Upper lobe of left lung (tissue), 6 donors: Measurements from ENCODE around the gene AP5Z1. TPM values are rescaled to one million over a fixed set of nuclear protein-coding genes. Genes with fewer than 3 reads are reported as not detected.

Experiments used
- ATAC-seq, 2 donors: fragments of 200-7000 bp; cut with Tn5 transposase; one replicate each; pipeline ENCODE4 v1.9.1; 2022; ENCODE audit warnings: mild to moderate bottlenecking in 2 of 2, moderate library complexity in 2 of 2; ENCODE audit not compliant: low FRiP score in 2 of 2
- DNase-seq, 2 donors: peaks; one replicate each; pipeline ENCODE4 v3.0.0-alpha.2; 2019 to 2020
- H3K27ac ChIP-seq, 4 donors: fragments of 200-600 bp; sonication (generic); one replicate each; pipeline ENCODE4 v1.5.1; 2016 to 2019
- H3K27me3 ChIP-seq, 4 donors: fragments of 200-600 bp; sonication (generic); one replicate each; pipeline ENCODE4 v1.5.1; 2017 to 2019
- H3K36me3 ChIP-seq, 4 donors: fragments of 200-600 bp; sonication (generic); one replicate each; pipeline ENCODE4 v1.5.1; 2016 to 2019
- H3K4me1 ChIP-seq, 4 donors: fragments of 200-600 bp; sonication (generic); one replicate each; pipeline ENCODE4 v1.5.1; 2018 to 2019
- H3K4me3 ChIP-seq, 4 donors: fragments of 200-600 bp; sonication (generic); one replicate each; pipeline ENCODE4 v1.5.1; 2017 to 2019; ENCODE audit warnings: mild to moderate bottlenecking in 2 of 4, moderate library complexity in 1 of 4
- H3K9me3 ChIP-seq, 4 donors: fragments of 200-600 bp; sonication (generic); one replicate each; pipeline ENCODE4 v1.5.1; 2018 to 2019
- EP300 ChIP-seq, 4 donors: sonication (generic); formaldehyde crosslinking; IDR thresholded peaks; one replicate each; pipeline ENCODE4 v1.5.1; 2017; ENCODE audit warnings: antibody characterized with exemption in 4 of 4, control low read depth in 2 of 4
- POLR2A ChIP-seq, 4 donors: fragments of 450-650 bp; IDR thresholded peaks; one replicate each; pipeline ENCODE4 v1.5.1; 2016 to 2017; ENCODE audit warnings: antibody characterized with exemption in 4 of 4, mild to moderate bottlenecking in 2 of 4
- POLR2AphosphoS5 ChIP-seq, 2 donors: sonication (generic); formaldehyde crosslinking; IDR thresholded peaks; one replicate each; pipeline ENCODE4 v1.5.1; 2017; ENCODE audit warnings: antibody characterized with exemption in 2 of 2
- WGBS, 2 donors: methylation state at CpG; one replicate each; pipeline ENCODE4 v1.1.5; 2017 to 2018; 5-methylcytosine and 5-hydroxymethylcytosine counted together
- total RNA-seq, 6 donors: library from RNA; depleted of rRNA in 4 of 6; stranded (reverse); fragments of >200 nt in 4 of 6; gene quantifications; one replicate each; pipeline versions ENCODE4 v1.1.0 to v1.2.1, GENCODE V29; 2016 to 2021
- TF ChIP-seq, protein P1 (sequence below), 6 experiments: fragments of 450-650 bp in 4 of 6; fragments of 200-600 bp in 2 of 6; sonication (generic) in 2 of 6; IDR thresholded peaks; one replicate each; pipeline ENCODE4 v1.5.1; 2016 to 2019; ENCODE audit warnings: antibody characterized with exemption in 6 of 6
- donor health status: DM: no; HTN: no; CAD: no; lungs with moderate emphysema.
- donor health status: DM: no; HTN: yes; CAD: no; lungs with severe emphysema.

Gene AP5Z1
- total RNA-seq, 6 donors from 2014 or later = 23.4 to 152 (median 52.1) TPM

DNA sequence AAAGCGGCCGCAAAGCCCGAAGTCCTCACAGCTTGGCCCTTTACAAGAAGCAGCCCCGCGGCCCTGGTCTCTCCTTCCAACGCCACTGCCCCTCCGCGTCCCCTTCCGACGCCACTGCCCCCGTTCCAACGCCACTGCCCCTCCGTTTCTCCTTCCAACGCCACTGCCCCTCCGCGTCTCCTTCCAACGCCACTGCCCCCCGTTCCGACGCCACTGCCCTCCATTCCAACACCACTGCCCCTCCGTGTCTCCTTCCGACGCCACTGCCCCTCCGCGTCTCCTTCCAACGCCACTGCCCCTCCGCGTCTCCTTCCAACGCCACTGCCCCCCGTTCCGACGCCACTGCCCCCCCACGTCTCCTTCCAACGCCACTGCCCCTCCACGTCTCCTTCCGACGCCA lies 33.1 kb downstream of the AP5Z1 start:
- DNase-seq = peak in 1 of 2 donors; percentile 52
- ATAC-seq = no peak
- H3K36me3 ChIP-seq = peaks cover 0 to 3% (median 0%) of the 10 kb centered on the region in 4 donors
- no peak overlapping the region for H3K4me3 ChIP-seq
- H3K4me1 ChIP-seq = peaks cover 0 to 4% (median 0%) of the 10 kb centered on the region in 4 donors
- peak overlapping the region in 1 of 4 donors; percentile 42 for H3K27ac ChIP-seq
- no peak for TF ChIP-seq POLR2AphosphoS5 (IDR thresholded peaks at IDR 0.05)
- TF ChIP-seq POLR2A (IDR thresholded peaks at IDR 0.05) = no peak
- no peak for TF ChIP-seq EP300 (IDR thresholded peaks at IDR 0.05)
- TF ChIP-seq, protein P1, sequence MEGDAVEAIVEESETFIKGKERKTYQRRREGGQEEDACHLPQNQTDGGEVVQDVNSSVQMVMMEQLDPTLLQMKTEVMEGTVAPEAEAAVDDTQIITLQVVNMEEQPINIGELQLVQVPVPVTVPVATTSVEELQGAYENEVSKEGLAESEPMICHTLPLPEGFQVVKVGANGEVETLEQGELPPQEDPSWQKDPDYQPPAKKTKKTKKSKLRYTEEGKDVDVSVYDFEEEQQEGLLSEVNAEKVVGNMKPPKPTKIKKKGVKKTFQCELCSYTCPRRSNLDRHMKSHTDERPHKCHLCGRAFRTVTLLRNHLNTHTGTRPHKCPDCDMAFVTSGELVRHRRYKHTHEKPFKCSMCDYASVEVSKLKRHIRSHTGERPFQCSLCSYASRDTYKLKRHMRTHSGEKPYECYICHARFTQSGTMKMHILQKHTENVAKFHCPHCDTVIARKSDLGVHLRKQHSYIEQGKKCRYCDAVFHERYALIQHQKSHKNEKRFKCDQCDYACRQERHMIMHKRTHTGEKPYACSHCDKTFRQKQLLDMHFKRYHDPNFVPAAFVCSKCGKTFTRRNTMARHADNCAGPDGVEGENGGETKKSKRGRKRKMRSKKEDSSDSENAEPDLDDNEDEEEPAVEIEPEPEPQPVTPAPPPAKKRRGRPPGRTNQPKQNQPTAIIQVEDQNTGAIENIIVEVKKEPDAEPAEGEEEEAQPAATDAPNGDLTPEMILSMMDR (IDR thresholded peaks at IDR 0.05) = no peak
- 88 to 94% methylated on average over 32 to 37 of the region's 37 CpGs for WGBS, 2 donors
- H3K27me3 ChIP-seq = no peaks in the 10 kb centered on the region
- H3K9me3 ChIP-seq = no peaks in the 10 kb centered on the region

DNA sequence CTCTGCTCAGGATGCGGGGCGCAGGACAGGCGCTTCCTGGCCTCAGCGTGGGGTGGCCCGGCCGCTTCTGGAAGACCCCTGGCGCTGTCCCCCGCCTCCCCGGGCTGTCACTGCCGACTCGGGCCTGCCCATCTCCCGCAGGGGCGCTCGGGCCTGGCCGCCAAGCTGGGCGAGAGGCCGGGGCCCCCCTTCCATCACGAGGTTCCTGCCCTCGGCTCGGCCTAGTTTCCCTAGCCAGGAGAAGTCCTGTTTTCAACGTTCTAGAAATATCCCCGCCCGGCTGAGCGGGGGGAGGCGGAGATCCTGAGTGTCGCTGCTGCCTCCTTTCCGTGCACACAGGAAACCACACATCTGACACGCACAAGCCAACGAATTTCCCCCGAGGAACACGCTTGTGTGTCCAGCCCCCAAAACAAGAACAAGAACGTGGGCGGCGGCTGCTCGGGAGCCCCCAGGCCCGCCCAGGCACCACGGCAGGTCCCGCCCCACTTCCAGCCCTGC lies 33.7 kb downstream of the AP5Z1 start:
- H3K9me3 ChIP-seq = no peaks in the 10 kb centered on the region
- peak overlapping the region in 2 of 4 donors; percentile 23 to 32 for H3K4me3 ChIP-seq
- no peaks in the 10 kb centered on the region for H3K27me3 ChIP-seq
- 59 to 80% methylated on average over 14 to 25 of the region's 38 CpGs for WGBS, 2 donors
- peaks cover 0 to 3% (median 0%) of the 10 kb centered on the region in 4 donors for H3K36me3 ChIP-seq
- DNase-seq (peak in 1 of 2 donors; percentile 80), ATAC-seq (no peak)
- TF ChIP-seq POLR2AphosphoS5 (IDR thresholded peaks at IDR 0.05) (no peak), POLR2A (IDR thresholded peaks at IDR 0.05) (no peak), EP300 (IDR thresholded peaks at IDR 0.05) (no peak)
- TF ChIP-seq, protein P1 (IDR thresholded peaks at IDR 0.05) = no peak
- H3K27ac ChIP-seq = peak overlapping the region in 1 of 4 donors; percentile 49
- peaks cover 0 to 4% (median 0%) of the 10 kb centered on the region in 4 donors for H3K4me1 ChIP-seq

DNA sequence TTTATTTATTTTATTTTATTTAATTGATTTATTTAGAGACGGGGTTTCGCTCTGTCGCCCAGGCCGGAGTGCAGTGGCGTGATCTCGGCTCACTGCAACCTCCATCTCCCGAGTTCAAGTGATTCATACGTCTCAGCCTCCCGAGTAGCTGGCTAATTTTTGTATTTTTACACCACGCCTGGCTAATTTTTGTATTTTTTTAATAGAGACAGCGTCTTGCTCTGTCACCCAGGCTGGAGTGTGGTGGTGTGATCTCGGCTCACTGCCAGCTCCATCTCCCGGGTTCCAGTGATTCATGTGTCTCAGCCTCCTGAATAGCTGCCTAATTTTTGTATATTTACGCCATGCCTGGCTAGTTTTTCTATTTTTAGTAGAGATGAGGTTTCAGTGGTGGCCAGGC lies 34.2 kb downstream of the AP5Z1 start:
- DNase-seq = no peak
- no peaks in the 10 kb centered on the region for H3K9me3 ChIP-seq
- 73 to 83% methylated on average over 14 of the region's 14 CpGs for WGBS, 2 donors
- H3K4me3 ChIP-seq = peak overlapping the region in 2 of 4 donors; percentile 23 to 32
- no peak overlapping the region for H3K27ac ChIP-seq
- no peak for ATAC-seq
- TF ChIP-seq EP300 (IDR thresholded peaks at IDR 0.05) = no peak
- TF ChIP-seq POLR2AphosphoS5 (IDR thresholded peaks at IDR 0.05) = no peak
- TF ChIP-seq POLR2A (IDR thresholded peaks at IDR 0.05) = no peak
- TF ChIP-seq, protein P1 (IDR thresholded peaks at IDR 0.05) = no peak
- H3K36me3 ChIP-seq = peaks cover 0 to 6% (median 0%) of the 10 kb centered on the region in 4 donors
- no peaks in the 10 kb centered on the region for H3K27me3 ChIP-seq
- H3K4me1 ChIP-seq = peaks cover 0 to 4% (median 0%) of the 10 kb centered on the region in 4 donors

DNA sequence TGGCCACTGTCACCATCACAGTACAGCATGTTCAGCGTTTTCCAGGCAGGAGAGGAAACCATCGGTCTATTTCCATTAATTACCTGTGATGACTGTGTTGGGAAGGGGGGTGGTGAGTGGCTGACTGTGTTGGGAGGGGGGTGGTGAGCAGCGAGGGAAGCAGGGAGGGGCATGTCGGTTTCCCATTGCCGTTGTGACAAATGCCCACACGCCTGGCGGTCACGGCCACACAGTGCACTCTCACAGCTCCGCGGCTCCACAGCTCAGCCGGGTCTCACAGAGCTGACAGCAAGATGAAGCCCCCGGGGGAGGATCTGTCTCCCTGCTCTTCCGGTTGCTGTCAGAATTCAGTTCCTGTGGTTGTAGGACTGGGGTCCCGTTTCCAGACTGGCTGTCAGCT lies 39.0 kb downstream of the AP5Z1 start:
- H3K4me1 ChIP-seq = peaks cover 0 to 4% (median 0%) of the 10 kb centered on the region in 4 donors
- TF ChIP-seq, protein P1 (IDR thresholded peaks at IDR 0.05) = no peak
- no peak for TF ChIP-seq POLR2A (IDR thresholded peaks at IDR 0.05)
- TF ChIP-seq POLR2AphosphoS5 (IDR thresholded peaks at IDR 0.05) = no peak
- no peak for TF ChIP-seq EP300 (IDR thresholded peaks at IDR 0.05)
- 69 to 70% methylated on average over 14 of the region's 14 CpGs for WGBS, 2 donors
- no peaks in the 10 kb centered on the region for H3K27me3 ChIP-seq
- H3K27ac ChIP-seq = no peak overlapping the region
- H3K9me3 ChIP-seq = no peaks in the 10 kb centered on the region
- DNase-seq = peak in 1 of 2 donors; percentile 41
- H3K4me3 ChIP-seq = no peak overlapping the region
- ATAC-seq = no peak
- peaks cover 0 to 7% (median 3%) of the 10 kb centered on the region in 4 donors for H3K36me3 ChIP-seq

DNA sequence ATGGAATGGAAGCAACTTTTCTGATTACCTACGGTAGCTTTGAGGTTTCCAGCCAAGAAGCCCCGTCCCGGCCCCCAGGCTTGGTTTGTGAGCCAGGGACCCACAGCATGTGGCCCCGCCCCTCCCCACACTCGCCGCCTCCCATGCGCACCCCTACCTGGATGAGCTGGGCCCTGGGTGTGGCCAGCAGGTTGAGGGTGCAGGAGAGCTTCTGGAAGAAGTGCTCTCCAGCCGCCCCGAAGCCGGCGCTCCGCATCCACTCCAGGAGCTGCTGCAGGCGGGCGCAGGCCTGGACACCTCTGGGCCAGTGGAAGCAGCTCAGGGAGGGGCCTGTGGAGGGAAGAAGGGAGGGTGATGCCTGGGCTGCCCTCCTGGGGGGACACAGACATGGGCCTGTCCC lies 39.7 kb downstream of the AP5Z1 start:
- no peaks in the 10 kb centered on the region for H3K27me3 ChIP-seq
- TF ChIP-seq, protein P1 (IDR thresholded peaks at IDR 0.05) = no peak
- TF ChIP-seq POLR2A (IDR thresholded peaks at IDR 0.05) = no peak
- no peak for TF ChIP-seq POLR2AphosphoS5 (IDR thresholded peaks at IDR 0.05)
- no peak for TF ChIP-seq EP300 (IDR thresholded peaks at IDR 0.05)
- 91 to 100% methylated on average over 14 of the region's 14 CpGs for WGBS, 2 donors
- H3K36me3 ChIP-seq = peaks cover 0 to 7% (median 3%) of the 10 kb centered on the region in 4 donors
- ATAC-seq (no peak), DNase-seq (peak in 1 of 2 donors; percentile 78)
- H3K4me3 ChIP-seq = no peak overlapping the region
- H3K27ac ChIP-seq = no peak overlapping the region
- no peaks in the 10 kb centered on the region for H3K9me3 ChIP-seq
- no peaks in the 10 kb centered on the region for H3K4me1 ChIP-seq
